OCI-LY3 (cell line): ENCODE data around the gene BNC2.
"Not testable (repeated sequence)": the region's sequence is repeated elsewhere in the genome, so short reads cannot be mapped to it uniquely, and the experiment has no call there.

ENCODE experiments used
- H2AFZ ChIP-seq: fragments of 200-600, 300-600 bp; shearing (Covaris generic); 2 replicates; pipeline ENCODE4 v1.6.0; 2014; ENCODE audit warnings: antibody characterized with exemption, low read depth, low read length
- H3K27ac ChIP-seq: fragments of 200-600, 300-600 bp; sonication (generic); 2 replicates; pipeline ENCODE4 v1.5.1; 2014; ENCODE audit warnings: mild to moderate bottlenecking, low read length, moderate library complexity, mixed read lengths
- H3K27me3 ChIP-seq: fragments of 200-600, 300-600 bp; sonication (generic); 2 replicates; pipeline ENCODE4 v1.6.1; 2014; ENCODE audit warnings: low read depth, low read length, mixed read lengths
- H3K36me3 ChIP-seq: fragments of 200-600, 300-600 bp; sonication (generic); replicated peaks from 2 replicates; pipeline ENCODE3; 2014; ENCODE audit warnings: low read depth, low read length, mixed read lengths
- H3K4me1 ChIP-seq: fragments of 300-600, 200-600 bp; sonication (generic); 2 replicates; pipeline ENCODE4 v1.6.1; 2014; ENCODE audit warnings: low read length, mixed read lengths
- H3K4me2 ChIP-seq: fragments of 200-600, 300-600 bp; sonication (generic); 2 replicates; pipeline ENCODE4 v1.6.1; 2014; ENCODE audit warnings: low read length, mixed read lengths
- H3K4me3 ChIP-seq: fragments of 300-600, 200-600 bp; sonication (generic); 2 replicates; pipeline ENCODE4 v1.5.1; 2014; ENCODE audit warnings: antibody characterized with exemption, mild to moderate bottlenecking, low read length, moderate library complexity
- H3K79me2 ChIP-seq: fragments of 300-600, 200-600 bp; shearing (Covaris generic); 2 replicates; pipeline ENCODE4 v1.6.1; 2014; ENCODE audit warnings: mild to moderate bottlenecking, low read length, mixed read lengths
- H3K9ac ChIP-seq: fragments of 300-600, 200-600 bp; shearing (Covaris generic); 2 replicates; pipeline ENCODE4 v1.6.0; 2014; ENCODE audit warnings: mild to moderate bottlenecking, low read length, moderate library complexity
- H3K9me3 ChIP-seq: fragments of 200-600, 300-600 bp; shearing (Covaris generic); 2 replicates; pipeline ENCODE4 v1.6.1; 2014; ENCODE audit warnings: low read length, mixed read lengths; ENCODE audit not compliant: insufficient read depth
- H4K20me1 ChIP-seq: fragments of 200-600, 300-600 bp; sonication (generic); 2 replicates; pipeline ENCODE4 v1.6.1; 2016; ENCODE audit warnings: low read length, mixed read lengths; ENCODE audit not compliant: insufficient read depth
- CTCF ChIP-seq: fragments of 200-600, 300-600 bp; sonication (generic); IDR thresholded peaks from 2 replicates; pipeline ENCODE4 v1.5.1; 2014; ENCODE audit warnings: antibody characterized with exemption, low read length, low read depth
- EZH2phosphoT487 ChIP-seq: fragments of 200-600 bp; shearing (Covaris generic); IDR thresholded peaks from 2 replicates; pipeline ENCODE4 v1.6.1; 2018; ENCODE audit warnings: antibody characterized with exemption, mixed run types, low read depth

BNC2 gene

DNA sequence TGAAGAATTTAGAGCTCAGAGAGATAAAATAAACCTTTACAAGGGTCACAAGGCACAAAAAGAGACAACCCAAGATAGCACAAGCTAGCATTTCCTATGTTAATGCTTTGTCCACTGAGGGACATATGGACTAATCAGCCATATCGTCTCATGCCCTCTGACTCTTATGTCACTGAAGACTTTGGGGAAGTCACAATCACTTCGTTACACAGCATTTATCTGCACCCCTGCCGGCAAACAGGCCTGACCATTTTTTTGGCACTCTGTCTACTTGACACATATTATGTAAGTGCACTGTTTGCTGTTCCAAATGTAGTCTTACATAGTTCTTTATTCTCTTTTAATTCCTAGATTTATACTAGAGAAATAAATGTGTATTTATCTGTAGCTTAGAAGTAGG lies 13.9 kb upstream of the BNC2 start:
- H3K9me3 ChIP-seq: no peaks in the 10 kb centered on the region
- TF ChIP-seq CTCF (no peak), EZH2phosphoT487 (no peak)
- H3K9ac ChIP-seq: no peak overlapping the region
- no peaks in the 10 kb centered on the region for H4K20me1 ChIP-seq
- no peaks in the 10 kb centered on the region for H3K4me1 ChIP-seq
- no peak overlapping the region for H3K4me3 ChIP-seq
- H3K4me2 ChIP-seq: no peak overlapping the region
- H2AFZ ChIP-seq: no peak overlapping the region
- no peaks in the 10 kb centered on the region for H3K79me2 ChIP-seq
- no peaks in the 10 kb centered on the region for H3K27me3 ChIP-seq
- no peak overlapping the region for H3K27ac ChIP-seq
- no peaks in the 10 kb centered on the region for H3K36me3 ChIP-seq

DNA sequence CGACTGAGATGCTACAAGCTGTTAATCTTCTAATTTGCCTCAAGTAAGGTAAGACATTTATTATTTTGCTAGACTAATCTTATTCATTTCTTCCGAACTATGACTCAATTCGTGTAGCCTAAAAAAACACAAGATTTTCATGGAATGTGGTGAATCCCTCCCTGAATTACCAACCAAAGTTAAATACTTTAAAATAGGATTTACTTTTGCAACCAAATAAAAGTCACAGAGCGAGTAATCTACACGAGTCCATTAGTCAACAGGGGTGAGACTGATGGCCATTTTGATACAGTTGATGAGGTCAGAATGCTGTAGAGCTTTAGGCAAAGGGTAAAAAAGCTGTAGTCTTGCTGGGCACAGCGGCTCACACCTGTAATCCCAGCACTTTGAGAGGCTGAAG lies 13.1 kb upstream of the BNC2 start:
- TF ChIP-seq CTCF (no peak), EZH2phosphoT487 (no peak)
- Histone ChIP-seq H3K9me3 (no peaks in the 10 kb centered on the region), H3K79me2 (no peaks in the 10 kb centered on the region), H3K4me3 (no peak overlapping the region), H3K36me3 (no peaks in the 10 kb centered on the region), H3K9ac (no peak overlapping the region), H3K4me2 (no peak overlapping the region), H3K4me1 (no peaks in the 10 kb centered on the region), H3K27ac (no peak overlapping the region), H4K20me1 (no peaks in the 10 kb centered on the region), H2AFZ (no peak overlapping the region), H3K27me3 (no peaks in the 10 kb centered on the region)

- not testable (repeated sequence) for H3K36me3 ChIP-seq, H3K4me1 ChIP-seq, H3K9me3 ChIP-seq, H3K4me3 ChIP-seq, H3K4me2 ChIP-seq, H2AFZ ChIP-seq, H3K79me2 ChIP-seq, H4K20me1 ChIP-seq, H3K27ac ChIP-seq, H3K9ac ChIP-seq, H3K27me3 ChIP-seq
Measured at GRCh38 chr9:16882440-16882839, 12.0 kb upstream of the BNC2 start.

DNA sequence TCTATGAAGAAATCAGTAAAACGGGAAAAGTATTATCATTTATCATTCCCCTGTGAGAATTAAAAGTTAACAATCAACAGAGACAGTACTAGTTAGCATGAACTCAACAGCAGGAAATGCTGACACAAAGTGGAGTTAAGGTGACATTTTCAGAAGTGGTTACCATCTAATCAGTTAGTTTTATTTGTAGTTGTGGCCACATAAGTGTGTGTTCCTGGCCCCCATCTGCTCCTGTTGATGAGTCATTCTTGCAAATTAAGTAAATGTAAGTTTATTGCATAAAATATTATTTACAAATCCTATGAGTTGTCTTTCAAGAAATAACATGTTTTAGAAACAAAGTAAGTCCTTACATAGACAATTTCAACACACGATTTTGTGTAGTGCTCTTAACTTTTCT lies 8.9 kb upstream of the BNC2 start:
- Histone ChIP-seq H3K9me3 (no peaks in the 10 kb centered on the region), H3K36me3 (no peaks in the 10 kb centered on the region), H3K27me3 (no peaks in the 10 kb centered on the region), H3K4me2 (no peak overlapping the region), H3K27ac (no peak overlapping the region), H3K4me3 (no peak overlapping the region), H3K4me1 (no peaks in the 10 kb centered on the region), H4K20me1 (no peaks in the 10 kb centered on the region), H2AFZ (no peak overlapping the region), H3K9ac (no peak overlapping the region), H3K79me2 (no peaks in the 10 kb centered on the region)
- no peak for TF ChIP-seq EZH2phosphoT487
- TF ChIP-seq CTCF: no peak

- no peaks in the 10 kb centered on the region for H3K4me1 ChIP-seq
Measured at GRCh38 chr9:16877256-16877655, 6.8 kb upstream of the BNC2 start.

More at GRCh38 chr9:16877256-16877655, 6.8 kb upstream of the BNC2 start:
- no peaks in the 10 kb centered on the region for H3K79me2 ChIP-seq
- no peaks in the 10 kb centered on the region for H3K36me3 ChIP-seq
- no peak overlapping the region for H3K27ac ChIP-seq
- no peaks in the 10 kb centered on the region for H4K20me1 ChIP-seq
- H3K27me3 ChIP-seq: no peaks in the 10 kb centered on the region
- H3K4me2 ChIP-seq: no peak overlapping the region
- no peak overlapping the region for H3K9ac ChIP-seq
- no peaks in the 10 kb centered on the region for H3K9me3 ChIP-seq
- TF ChIP-seq EZH2phosphoT487 (no peak), CTCF (no peak)
- H2AFZ ChIP-seq: no peak overlapping the region
- no peak overlapping the region for H3K4me3 ChIP-seq
